Measurements from ENCODE around the gene NDUFA5.

NDUFA5 gene

GRCh38 chr7:123599766-123600165 is 42.1 kb upstream of the NDUFA5 start:
- no peaks in the 10 kb centered on the region for H3K36me3 Mint-ChIP-seq (ENCODE audit: low read depth)
- peaks cover 24% of the 10 kb centered on the region for H3K4me1 Mint-ChIP-seq
- no peak for TF ChIP-seq CTCF (IDR thresholded peaks at IDR 0.05; ENCODE audit: unreplicated experiment in 3 of 3)
- H3K9me3 Mint-ChIP-seq, result no peaks in the 10 kb centered on the region
- H3K4me3 Mint-ChIP-seq, result peak overlapping the region in 2 of 3 experiments; percentile 6 to 60
- H3K27ac Mint-ChIP-seq, result no peak overlapping the region
- H3K27me3 Mint-ChIP-seq (ENCODE audit: low read depth), result no peaks in the 10 kb centered on the region

- Mint-ChIP-seq H3K9me3 (peaks cover 2% of the 10 kb centered on the region), H3K27me3 (ENCODE audit: low read depth) (peaks cover 3% of the 10 kb centered on the region), H3K36me3 (ENCODE audit: low read depth) (no peaks in the 10 kb centered on the region), H3K4me1 (peaks cover 20% of the 10 kb centered on the region), H3K27ac (no peak overlapping the region), H3K4me3 (peak overlapping the region in 1 of 3 experiments; percentile 37)
- TF ChIP-seq CTCF (IDR thresholded peaks at IDR 0.05; ENCODE audit: unreplicated experiment in 3 of 3), result no peak
Measured at GRCh38 chr7:123598657-123599056, 41.0 kb upstream of the NDUFA5 start.

GRCh38 chr7:123594813-123595241 is 37.2 kb upstream of the NDUFA5 start:
- Mint-ChIP-seq H3K36me3 (ENCODE audit: low read depth) (no peaks in the 10 kb centered on the region), H3K4me3 (no peak overlapping the region), H3K27ac (no peak overlapping the region), H3K4me1 (peaks cover 10% of the 10 kb centered on the region), H3K27me3 (ENCODE audit: low read depth) (peaks cover 3% of the 10 kb centered on the region), H3K9me3 (peaks cover 2% of the 10 kb centered on the region)
- no peak for TF ChIP-seq CTCF (IDR thresholded peaks at IDR 0.05; ENCODE audit: unreplicated experiment in 3 of 3)

- Mint-ChIP-seq H3K27me3 (ENCODE audit: low read depth) (no peaks in the 10 kb centered on the region), H3K4me3 (no peak overlapping the region)
Measured at GRCh38 chr7:123588376-123588775, 30.8 kb upstream of the NDUFA5 start.

GRCh38 chr7:123583821-123584220 is 26.2 kb upstream of the NDUFA5 start:
- TF ChIP-seq CTCF (IDR thresholded peaks at IDR 0.05; ENCODE audit: unreplicated experiment in 3 of 3), result no peak
- no peak overlapping the region for H3K27ac Mint-ChIP-seq

More at GRCh38 chr7:123588376-123588775, 30.8 kb upstream of the NDUFA5 start:
- Mint-ChIP-seq H3K27ac (no peak overlapping the region), H3K9me3 (no peaks in the 10 kb centered on the region), H3K36me3 (ENCODE audit: low read depth) (no peaks in the 10 kb centered on the region), H3K4me1 (no peaks in the 10 kb centered on the region)
- TF ChIP-seq CTCF (IDR thresholded peaks at IDR 0.05; ENCODE audit: unreplicated experiment in 3 of 3), result no peak

GRCh38 chr7:123581162-123581459 is 23.5 kb upstream of the NDUFA5 start:
- TF ChIP-seq CTCF (IDR thresholded peaks at IDR 0.05; ENCODE audit: unreplicated experiment in 3 of 3), result peak in 1 of 3 experiments; percentile 5
- Mint-ChIP-seq H3K4me1 (no peaks in the 10 kb centered on the region), H3K9me3 (no peaks in the 10 kb centered on the region), H3K27me3 (ENCODE audit: low read depth) (no peaks in the 10 kb centered on the region), H3K4me3 (no peak overlapping the region), H3K36me3 (ENCODE audit: low read depth) (no peaks in the 10 kb centered on the region), H3K27ac (no peak overlapping the region)

More at GRCh38 chr7:123583821-123584220, 26.2 kb upstream of the NDUFA5 start:
- no peaks in the 10 kb centered on the region for H3K27me3 Mint-ChIP-seq (ENCODE audit: low read depth)
- no peaks in the 10 kb centered on the region for H3K9me3 Mint-ChIP-seq
- no peak overlapping the region for H3K4me3 Mint-ChIP-seq
- H3K4me1 Mint-ChIP-seq, result no peaks in the 10 kb centered on the region
- H3K36me3 Mint-ChIP-seq (ENCODE audit: low read depth), result no peaks in the 10 kb centered on the region

All from nephron (organoid).